ENCODE data around the gene DSCAML1.

- TF ChIP-seq CTCF (IDR thresholded peaks at IDR 0.05; ENCODE audit: low read length) (no peak), EZH2 (IDR thresholded peaks at IDR 0.05; ENCODE audit: borderline replicate concordance, low read length) (no peak)
These were observed 165.5 kb downstream of the DSCAML1 start for GRCh38 chr11:117631336-117632140.

Measured in OCI-LY1 (cell line).